HuH-7 (cell line): ENCODE results near the gene SYNGAP1.

Experiments
- DNase-seq: peaks from one replicate; pipeline ENCODE4 v3.0.0; 2011; ENCODE audit warnings: low spot score

The SYNGAP1 gene

DNA sequence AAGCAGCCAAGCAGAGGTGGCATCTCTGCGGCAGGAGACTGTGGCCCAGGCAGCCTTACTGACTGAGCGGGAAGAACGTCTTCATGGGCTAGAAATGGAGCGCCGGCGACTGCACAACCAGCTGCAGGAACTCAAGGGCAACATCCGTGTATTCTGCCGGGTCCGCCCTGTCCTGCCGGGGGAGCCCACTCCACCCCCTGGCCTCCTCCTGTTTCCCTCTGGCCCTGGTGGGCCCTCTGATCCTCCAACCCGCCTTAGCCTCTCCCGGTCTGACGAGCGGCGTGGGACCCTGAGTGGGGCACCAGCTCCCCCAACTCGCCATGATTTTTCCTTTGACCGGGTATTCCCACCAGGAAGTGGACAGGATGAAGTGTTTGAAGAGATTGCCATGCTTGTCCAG lies 15.0 kb upstream of the SYNGAP1 start:
- no peak for DNase-seq

DNA sequence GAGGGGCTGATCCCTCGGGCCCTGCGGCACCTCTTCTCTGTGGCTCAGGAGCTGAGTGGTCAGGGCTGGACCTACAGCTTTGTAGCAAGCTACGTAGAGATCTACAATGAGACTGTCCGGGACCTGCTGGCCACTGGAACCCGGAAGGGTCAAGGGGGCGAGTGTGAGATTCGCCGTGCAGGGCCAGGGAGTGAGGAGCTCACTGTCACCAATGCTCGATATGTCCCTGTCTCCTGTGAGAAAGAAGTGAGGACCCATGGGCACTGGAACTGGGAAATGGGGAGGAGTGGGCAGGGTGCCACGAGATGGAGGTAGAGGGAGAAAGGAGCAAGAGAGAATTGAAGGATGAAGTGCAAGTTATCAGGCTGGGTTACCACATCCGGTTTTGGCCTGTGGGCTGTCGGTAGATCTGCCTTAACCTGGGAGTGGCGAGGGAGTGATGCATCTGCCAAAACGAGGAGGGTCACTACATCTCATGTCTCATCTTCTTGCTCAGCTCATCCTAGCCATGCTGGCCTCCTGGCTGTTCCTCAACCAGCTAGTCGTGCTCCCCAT lies 14.4 kb upstream of the SYNGAP1 start:
- DNase-seq, result no peak

DNA sequence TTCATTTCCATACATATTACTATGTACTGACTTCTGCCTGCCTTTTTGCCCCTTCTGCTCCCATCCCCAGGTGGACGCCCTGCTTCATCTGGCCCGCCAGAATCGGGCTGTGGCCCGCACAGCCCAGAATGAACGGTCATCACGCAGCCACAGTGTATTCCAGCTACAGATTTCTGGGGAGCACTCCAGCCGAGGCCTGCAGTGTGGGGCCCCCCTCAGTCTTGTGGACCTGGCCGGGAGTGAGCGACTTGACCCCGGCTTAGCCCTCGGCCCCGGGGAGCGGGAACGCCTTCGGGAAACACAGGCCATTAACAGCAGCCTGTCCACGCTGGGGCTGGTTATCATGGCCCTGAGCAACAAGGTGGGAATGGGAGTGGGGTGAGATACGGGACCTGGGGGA lies 13.7 kb upstream of the SYNGAP1 start:
- no peak for DNase-seq

DNA sequence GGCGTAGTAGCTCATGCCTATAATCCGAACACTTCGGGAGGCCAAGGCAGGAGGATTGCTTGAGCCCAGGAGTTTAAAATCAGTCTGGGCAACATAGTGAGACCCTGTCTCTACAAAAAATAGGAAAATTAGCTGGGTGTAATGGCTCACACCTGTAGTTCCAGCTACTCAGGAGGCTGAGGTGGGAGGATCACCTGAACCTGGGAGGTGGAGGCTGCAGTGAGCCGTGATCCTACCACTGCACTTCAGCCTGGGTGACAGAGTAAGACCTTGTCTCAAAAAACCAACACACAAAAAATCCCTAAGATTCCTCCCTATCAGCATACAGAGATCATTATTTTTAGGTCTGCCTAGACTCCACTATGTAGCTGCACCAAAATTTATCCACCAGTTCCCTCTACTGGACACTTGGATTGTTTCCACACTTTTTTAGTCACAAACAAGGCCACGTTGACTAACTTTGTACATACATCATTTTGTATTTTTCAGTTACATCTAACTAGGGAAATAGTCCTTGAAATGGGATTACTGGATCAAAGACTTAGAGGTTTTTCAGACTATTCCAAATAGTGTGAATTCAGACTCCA lies 12.6 kb upstream of the SYNGAP1 start:
- DNase-seq, result no peak

DNA sequence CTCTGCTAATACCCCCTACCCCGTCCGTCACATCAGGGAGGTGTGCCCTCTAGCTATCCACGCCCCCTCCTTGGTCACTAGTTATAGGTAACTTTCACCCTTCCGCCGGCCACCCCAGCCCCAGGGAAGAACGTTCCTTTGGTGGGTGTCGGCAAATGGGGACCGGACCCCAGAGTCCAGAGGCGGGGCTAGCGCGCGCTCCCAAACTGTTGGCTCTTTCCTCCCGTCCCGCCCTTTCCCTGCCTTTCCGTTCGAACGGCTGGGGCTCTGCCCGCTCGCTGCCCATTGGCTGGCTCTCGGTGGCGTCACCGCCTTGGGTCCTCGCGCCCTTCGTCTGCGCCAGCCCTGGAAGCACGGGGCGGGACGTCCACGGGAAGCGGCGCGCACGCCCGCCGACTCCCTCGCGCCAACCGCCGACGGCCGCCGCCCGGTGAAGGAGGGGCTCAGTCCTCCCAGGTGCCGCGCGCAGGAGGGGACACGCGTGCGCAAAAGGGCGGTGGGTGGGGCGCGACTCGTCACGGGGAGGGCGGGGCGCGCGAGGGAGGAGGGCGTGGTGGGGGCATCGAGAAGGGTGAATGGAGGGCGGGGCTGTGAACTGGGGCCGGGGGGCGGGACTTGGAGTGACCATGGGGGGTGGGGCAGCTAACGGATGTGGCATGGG lies 9.7 kb upstream of the SYNGAP1 start:
- peak; percentile 90 for DNase-seq

DNA sequence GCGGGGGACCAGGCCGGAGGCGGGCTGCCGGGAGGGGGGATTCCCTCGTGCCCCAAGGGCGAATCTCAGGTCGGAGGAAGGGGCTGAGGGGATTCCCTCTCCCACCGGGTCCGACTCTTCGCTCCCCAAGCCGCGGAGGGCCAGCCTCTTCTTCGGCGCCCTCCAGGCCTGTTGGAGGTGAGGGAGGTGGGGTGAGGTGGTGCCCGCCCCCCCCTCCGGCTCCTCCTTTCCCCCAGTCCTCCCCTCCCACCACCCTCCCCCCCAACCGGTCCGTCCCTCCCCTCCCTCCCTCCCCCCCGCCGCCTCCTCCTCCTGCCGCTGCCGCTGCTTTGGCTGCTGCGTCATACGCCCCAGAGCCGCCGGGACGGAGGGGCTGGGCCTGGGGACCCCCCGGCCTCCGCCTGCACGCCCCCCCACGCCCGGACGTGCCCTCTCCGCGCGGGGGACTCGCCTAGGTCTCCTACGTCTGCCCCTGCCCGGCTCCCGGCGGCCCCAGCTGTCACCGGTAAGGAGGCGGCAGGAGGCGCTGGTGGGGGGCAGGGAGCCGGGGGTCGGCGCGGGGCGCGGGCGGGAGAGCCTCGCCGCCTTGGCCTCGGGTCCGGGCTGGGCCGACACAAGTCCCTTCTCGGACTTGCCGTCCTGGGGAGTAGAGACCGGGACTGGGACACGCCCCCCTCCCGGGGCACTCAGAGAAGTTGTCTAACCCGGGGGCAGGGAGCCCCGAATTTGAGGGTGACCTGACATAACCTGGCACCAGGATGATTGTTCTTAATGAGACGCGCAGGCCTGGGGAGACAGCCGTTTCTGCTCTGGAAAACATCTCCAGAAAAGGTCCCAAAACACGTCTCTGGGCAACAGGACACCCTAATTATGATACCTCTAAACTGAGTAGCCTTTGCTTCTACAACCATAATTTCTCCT lies 8.9 kb upstream of the SYNGAP1 start, which contains the start of gene PHF1:
PHF1 (plus strand) TSS at position 304 of the 921 bp plus-strand sequence. CDS start 1,250 bp downstream, outside the sequence.
- DNase-seq, result peak; percentile 70

DNA sequence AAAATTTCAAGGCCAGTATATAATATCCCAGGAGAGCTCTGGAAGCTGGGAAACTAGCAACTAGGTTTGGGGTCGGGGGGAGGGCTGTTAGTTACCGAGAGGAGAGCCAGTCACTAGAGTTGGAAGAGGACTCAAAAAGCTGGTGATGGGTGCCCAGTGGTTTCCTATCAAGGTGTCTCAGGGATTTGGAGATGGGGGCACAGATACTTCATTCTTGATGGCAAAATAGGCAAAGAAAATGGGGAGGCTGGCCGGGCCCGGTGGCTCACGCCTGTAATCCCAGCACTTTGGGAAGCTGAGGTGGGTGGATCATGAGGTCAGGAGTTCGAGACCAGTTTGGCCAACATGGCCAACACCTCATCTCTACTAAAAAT lies 8.2 kb upstream of the SYNGAP1 start:
- DNase-seq, result no peak

DNA sequence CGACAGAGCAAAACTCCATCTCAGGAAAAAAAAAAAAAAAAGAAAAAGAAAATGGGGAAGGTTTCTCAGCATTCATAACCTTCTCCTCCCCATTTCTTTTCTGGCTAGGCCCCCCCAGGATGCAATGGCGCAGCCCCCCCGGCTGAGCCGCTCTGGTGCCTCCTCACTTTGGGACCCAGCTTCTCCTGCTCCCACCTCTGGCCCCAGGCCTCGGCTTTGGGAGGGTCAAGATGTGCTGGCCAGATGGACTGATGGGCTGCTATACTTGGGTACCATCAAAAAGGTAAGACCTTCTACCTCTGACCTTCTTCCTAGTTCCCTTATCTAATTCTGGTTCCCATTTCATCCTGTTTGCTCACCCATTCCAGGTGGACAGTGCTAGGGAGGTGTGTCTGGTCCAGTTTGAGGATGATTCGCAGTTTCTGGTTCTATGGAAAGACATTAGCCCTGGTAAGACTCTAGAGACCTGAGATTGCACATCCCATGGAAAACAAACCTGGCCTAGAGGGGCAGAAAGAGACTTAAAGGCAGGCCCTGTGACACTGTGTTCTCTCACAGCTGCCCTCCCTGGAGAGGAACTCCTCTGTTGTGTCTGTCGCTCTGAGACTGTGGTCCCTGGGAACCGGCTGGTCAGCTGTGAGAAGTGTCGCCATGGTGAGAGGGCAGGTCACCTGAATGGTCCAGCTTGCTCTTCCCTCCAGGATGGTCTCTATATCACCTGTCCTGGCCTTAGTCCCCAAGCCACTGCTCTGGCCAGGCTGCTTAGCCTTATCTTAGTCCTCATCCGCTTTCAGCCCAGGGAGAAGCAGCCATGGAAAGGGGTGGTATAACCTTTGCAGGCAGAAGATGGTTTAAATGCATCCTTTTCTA lies 7.5 kb upstream of the SYNGAP1 start:
- no peak for DNase-seq

DNA sequence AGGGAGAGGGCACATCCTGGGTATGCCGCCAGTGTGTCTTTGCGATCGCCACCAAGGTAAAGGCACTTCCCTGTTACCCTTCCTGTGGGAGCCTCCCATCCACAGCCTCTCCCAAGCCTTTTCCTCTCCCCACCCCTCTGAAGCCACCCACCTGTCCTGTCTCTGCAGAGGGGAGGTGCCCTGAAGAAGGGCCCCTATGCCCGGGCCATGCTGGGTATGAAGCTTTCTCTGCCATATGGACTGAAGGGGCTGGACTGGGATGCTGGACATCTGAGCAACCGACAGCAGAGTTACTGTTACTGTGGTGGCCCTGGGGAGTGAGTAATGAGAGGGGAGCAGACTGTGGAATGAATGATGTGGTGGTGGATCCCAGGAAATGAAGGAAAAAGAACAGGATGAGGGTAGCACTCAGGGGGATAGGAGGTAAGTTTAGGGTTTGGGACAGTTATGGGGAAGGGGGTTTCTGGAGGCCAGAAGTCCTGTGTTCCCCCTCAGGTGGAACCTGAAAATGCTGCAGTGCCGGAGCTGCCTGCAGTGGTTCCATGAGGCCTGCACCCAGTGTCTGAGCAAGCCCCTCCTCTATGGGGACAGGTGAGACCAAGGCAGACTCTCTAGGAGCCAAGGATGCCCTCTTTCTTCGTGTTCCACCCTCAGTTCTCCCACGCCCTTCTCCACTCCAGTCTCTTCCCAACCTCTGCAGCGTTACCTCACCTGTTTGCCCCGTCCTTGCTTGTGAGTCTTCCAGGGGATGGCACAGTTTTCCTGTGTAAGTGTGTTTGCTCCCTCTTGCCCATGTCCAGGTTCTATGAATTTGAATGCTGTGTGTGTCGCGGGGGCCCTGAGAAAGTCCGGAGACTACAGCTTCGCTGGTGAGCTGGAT lies 6.4 kb upstream of the SYNGAP1 start:
- no peak for DNase-seq

DNA sequence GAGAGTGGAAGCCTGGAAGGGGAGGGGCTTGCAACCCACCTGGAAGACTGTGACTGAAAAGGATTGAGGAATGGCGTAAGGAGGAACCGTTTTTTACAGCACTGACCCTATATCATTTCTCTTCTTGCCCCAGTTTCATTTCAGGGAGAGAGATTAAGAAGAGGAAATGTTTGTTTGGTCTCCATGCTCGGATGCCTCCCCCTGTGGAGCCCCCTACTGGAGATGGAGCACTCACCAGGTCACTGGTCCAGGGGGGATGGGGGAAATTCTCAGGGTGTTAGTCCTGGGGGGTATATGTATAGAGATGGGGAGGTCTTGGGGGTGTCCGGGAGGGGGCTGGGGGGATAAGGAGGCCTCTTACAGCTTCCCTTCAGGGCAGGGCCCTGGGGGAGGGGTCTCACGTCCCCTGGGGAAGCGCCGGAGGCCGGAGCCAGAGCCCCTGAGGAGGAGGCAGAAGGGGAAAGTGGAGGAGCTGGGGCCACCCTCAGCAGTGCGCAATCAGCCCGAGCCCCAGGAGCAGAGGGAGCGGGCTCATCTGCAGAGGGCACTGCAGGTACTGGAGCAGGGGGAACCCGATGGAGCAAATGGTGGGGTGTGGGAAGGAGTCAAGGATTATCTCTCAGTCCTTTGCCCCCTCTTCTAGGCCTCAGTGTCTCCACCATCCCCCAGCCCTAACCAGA lies 5.1 kb upstream of the SYNGAP1 start:
- no peak for DNase-seq

DNA sequence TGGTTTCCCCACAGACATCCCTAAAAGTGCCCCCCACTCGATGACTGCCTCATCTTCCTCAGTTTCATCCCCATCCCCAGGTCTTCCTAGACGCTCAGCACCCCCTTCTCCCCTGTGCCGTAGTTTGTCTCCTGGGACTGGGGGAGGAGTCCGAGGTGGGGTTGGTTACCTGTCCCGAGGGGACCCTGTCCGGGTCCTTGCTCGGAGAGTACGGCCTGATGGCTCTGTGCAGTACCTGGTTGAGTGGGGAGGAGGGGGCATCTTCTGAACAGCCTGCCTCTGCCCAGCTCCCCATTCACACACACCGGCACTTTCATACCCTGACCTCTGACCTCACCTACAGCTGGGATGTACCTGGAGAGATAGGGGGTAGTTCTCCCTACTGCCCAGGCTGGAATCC lies 4.0 kb upstream of the SYNGAP1 start:
- no peak for DNase-seq

DNA sequence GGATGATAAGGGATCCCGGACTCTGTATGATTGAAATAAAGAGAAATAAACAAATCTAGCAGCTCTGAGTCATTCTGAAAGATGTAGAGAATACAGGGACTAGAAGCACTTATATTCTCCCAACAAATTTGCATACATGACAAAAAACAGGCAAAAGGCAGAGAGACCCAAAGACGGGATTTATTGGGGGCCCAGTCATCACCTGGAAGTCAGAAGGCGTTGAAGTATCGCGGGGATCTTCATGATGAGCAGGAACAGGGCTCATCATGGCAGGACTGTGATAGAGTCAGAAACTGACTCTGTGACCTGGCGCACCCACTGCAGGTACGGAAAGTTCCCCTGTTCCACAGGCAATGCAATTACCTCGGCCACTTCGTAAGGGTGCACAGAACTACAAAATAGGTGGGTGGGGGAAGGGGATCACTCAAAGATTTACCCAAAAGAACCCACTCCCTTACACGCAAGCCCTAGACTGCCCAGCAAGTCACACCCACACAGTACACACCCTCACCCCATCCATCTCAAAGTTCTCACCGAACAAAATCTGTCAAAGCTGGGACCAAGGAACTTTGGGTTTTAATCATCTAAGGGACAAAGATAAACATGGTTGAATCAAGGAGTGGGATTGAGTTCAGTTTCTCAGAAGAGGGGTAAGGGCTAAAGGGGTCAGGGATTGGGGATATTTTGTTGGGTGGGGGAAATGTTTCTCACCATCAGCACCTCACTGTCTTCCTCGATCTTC lies 3.3 kb upstream of the SYNGAP1 start:
- DNase-seq, result no peak

DNA sequence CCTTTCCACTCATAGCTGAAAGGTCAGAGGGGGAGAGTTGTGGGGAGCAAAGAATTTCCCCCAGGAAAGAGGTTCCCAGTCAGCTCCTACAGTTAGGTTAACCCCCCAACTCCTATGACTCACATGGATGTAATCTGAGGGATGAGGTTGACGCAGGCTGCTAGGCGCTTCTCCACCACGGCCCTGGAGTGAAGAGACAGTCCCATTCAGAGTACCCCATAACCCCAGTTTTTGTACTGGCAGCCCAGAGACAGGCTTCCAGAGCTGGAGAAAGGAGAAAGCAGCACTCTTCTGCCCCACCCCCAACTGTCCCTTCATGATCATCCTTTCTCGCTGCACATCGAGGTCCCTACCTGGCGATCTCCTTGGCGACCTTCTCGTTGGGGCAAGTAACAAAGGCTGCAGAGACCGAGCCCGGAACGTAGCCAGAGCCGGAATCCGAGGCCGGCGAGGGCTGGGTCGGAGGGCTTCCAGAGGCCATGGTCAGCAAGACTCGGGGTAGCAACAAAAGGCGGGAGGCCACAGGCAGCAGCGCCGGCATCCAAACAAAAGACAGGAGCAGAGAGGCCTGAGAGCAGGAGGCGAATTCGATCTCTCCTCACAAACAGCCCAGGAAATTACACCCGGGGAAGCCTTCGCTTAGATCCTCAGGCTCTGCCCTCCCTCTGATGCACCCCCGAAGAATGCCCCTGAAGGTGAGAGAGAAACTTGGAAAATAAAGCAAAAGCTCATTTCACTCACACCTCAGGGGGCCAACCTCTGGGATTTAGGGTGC lies 2.5 kb upstream of the SYNGAP1 start:
- DNase-seq, result no peak

DNA sequence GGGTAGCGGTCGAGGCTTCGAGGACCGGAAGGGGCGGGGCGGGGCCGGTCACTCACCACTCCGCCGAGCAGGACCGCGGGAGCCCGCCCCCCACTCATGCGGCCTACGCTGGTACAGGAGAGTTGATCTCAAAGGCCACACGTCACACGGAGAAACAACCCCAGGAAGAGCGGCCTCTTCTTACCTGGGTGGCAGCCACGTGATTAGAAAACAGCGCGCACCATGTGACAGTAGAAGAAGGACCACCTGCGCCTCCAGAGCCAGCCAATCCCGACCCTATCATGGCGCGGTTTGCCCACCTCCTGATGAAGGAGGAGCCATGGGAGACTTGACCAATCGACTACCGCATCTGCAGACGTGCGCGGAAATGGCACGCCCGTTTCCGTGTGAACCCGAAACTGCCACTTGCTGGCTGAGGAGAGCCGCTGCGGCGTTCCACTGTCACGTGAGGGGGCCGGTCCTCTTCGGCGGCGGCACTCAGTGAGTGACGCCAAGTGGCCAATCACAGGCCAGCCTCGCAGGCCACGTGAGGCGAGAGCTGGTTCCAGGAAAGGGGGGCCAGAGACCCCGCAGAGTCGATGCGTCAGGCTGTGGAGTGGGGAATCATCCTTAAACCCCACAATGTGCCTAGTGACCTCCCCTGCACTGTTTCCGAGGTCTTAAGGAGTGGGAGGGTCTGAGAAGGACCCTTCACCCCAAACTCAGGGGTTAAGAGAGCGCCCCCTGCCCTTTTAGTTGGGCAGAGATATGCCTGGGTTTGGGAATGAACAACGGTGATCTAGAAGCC lies 1.8 kb upstream of the SYNGAP1 start, which contains the start of gene CUTA:
CUTA (minus strand) TSS at position 205 of the 787 bp plus-strand sequence; CDS start at position 98, 107 bp downstream.
- peak; percentile 92 for DNase-seq

DNA sequence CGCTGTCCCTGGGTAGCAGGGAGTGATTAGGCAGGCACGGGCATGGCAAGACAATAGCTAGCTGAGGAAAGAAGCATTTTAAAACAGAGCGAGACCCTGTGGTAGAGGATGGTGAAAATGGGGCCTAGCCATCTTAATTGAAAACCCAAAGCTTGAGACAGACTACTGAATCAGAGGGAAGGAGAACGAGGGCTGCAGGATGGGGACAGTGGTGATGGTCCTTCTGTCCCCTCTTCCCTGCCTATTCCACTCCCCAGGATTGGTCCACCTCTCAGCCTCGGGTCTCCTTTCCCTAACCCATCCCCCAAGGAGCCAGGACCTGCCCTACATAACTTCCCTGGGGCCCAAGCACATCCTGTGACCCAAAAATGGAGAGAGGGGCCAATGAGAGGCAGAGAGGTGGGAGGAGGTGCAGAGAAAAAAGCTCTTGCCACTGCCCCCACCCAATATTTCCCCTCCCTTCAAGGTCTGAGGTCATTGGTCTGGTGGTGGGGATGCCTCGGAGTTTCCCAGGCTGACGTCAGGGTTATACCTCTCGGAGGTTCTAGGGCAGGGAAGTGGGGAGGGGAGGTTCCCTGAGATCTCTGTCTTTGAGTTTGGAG lies 1.1 kb upstream of the SYNGAP1 start:
- DNase-seq, result no peak

DNA sequence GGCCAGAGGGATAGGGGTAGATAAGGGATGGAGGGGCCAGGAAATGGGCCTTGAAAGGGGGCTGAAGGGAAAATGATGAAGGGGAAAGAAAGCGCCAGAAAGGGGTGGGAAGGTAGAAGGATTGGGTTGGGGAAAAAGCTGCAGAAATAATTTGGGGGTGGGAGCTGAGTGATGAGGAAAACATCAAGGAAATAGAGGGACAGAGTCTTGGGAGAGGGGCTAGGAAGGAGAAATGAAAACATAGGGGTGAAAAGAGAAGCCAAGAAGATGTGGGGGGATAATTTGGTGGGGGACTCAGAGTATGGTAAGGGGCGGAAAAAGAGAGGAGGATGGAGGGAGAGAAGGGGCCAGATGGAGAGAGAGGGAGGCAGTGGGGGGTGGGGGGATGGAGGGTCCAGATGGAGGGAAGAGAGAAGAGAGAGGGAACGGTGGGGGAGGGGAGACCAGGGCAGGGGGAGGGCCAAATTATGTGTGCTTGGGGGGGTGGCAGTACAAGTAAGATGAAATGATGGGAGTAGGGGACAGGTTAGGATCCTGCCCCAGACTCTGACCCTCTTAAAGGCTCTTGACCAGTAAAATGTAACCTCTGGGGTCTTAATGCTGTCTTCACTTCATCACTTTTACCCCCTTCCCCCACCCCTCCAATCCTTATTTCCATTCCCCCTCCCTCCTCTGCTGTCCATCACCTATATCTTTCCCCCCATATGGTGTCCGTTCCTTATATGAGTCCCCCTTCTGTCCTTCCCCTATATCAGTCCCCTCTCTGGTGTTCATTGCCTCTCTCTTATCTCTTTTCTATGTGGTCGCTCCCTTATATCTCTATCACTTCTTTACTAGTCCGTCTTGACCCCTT lies 852 bp downstream of the SYNGAP1 start:
- DNase-seq, result no peak
